GM12873 (cell line): ENCODE data around the gene ADGRE2.

Source experiments
- CTCF ChIP-seq: IDR thresholded peaks from 2 replicates; pipeline ENCODE4 v1.5.1; 2012; ENCODE audit warnings: low read depth, mild to moderate bottlenecking, moderate library complexity, low read length, control low read depth; ENCODE audit not compliant: insufficient read depth; ENCODE audit errors: missing control alignments

The ADGRE2 gene

GRCh38 chr19:14775869-14776586 lies 2.3 kb downstream of the ADGRE2 start:
- TF ChIP-seq CTCF = peak; percentile 5

GRCh38 chr19:14774373-14774772 lies 4.0 kb downstream of the ADGRE2 start:
- TF ChIP-seq CTCF = no peak

- TF ChIP-seq CTCF = no peak
Observed at GRCh38 chr19:14772995-14773394, 5.4 kb downstream of the ADGRE2 start.

GRCh38 chr19:14772467-14772866 lies 5.9 kb downstream of the ADGRE2 start:
- no peak for TF ChIP-seq CTCF

- TF ChIP-seq CTCF = no peak
Observed at GRCh38 chr19:14770944-14771839, 7.2 kb downstream of the ADGRE2 start.

GRCh38 chr19:14770136-14770535 lies 8.2 kb downstream of the ADGRE2 start:
- TF ChIP-seq CTCF = no peak

GRCh38 chr19:14769201-14769600 lies 9.2 kb downstream of the ADGRE2 start:
- no peak for TF ChIP-seq CTCF
